HepG2 (cell line): Measurements from ENCODE around the gene DPH1.

Source experiments
- MAZ ChIP-seq, 2 experiments: sonication (generic) in 1 of 2; formaldehyde crosslinking in 1 of 2; IDR thresholded peaks; 2 replicates each; pipeline versions ENCODE4 v1.5.0 to v1.6.1; 2012 to 2020; ENCODE audit warnings: low read depth in 2 of 2, mild to moderate bottlenecking in 2 of 2, borderline replicate concordance in 1 of 2, improper control_type of control experiment in 1 of 2, low read length in 1 of 2, missing genetic modification reagents in 1 of 2, moderate library complexity in 1 of 2
- RFX5 ChIP-seq: IDR thresholded peaks from 2 replicates; pipeline ENCODE4 v1.6.1; 2011; ENCODE audit warnings: low read depth, low read length, improper control_type of control experiment
- YY1 ChIP-seq: IDR thresholded peaks from 2 replicates; pipeline ENCODE4 v1.6.1; 2011; ENCODE audit warnings: low read length, low read depth, moderate library complexity, mild to moderate bottlenecking; ENCODE audit not compliant: insufficient read depth, insufficient replicate concordance
- ZNF839 ChIP-seq: sonication (generic); formaldehyde crosslinking; IDR thresholded peaks from 2 replicates; pipeline ENCODE4 v1.4.0; 2020; ENCODE audit warnings: missing genetic modification reagents, mild to moderate bottlenecking, borderline replicate concordance
- TF ChIP-seq, protein P1 (sequence below): sonication (generic); formaldehyde crosslinking; IDR thresholded peaks from 2 replicates; pipeline ENCODE4 v1.5.0; 2020; ENCODE audit warnings: missing genetic modification reagents

DNA sequence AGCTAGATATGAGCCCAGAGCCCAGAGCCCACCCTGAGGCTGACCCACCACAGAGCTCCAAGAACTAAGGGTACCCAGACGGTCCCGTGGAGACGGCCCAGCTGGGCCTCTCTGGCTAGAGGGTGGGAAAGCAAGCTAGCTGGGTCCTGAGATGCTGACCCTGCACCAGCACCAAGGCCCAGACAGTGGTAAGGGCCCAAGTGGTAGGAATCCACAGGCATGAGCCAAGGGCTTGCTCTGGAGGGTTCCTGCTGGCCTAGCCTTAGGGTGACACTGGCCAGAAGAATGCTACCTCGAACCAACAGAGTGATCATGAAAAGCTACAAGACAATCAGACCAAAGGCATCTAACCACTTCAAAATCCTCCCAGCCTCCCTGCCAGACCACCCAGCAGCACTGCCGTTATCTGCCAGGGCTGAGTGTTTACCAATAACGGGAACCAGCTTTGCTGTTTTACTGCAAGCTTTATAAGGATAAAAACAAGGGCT is 38.1 kb downstream of the DPH1 start:
- no peak for TF ChIP-seq ZNF839
- no peak for TF ChIP-seq YY1
- no peak for TF ChIP-seq MAZ (IDR thresholded peaks at IDR 0.05; ENCODE audit: borderline replicate concordance, low read depth, low read length)
- no peak for TF ChIP-seq MAZ (CRISPR knock-in tag; IDR thresholded peaks at IDR 0.05; ENCODE audit: low read depth)
- TF ChIP-seq, protein P1, sequence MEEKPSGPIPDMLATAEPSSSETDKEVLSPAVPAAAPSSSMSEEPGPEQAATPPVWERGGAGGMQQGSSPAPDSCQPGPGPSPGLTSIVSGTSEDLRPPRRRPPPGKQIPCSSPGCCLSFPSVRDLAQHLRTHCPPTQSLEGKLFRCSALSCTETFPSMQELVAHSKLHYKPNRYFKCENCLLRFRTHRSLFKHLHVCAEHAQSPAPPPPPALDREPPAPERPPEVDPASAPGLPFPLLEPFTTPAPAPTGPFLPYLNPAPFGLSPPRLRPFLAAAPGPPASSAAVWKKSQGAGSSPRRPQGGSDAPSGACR (CRISPR knock-in tag) = no peak
- TF ChIP-seq RFX5 = no peak
